Stimulated activated CD8-positive, alpha-beta memory T cell treated with anti-CD3 and anti-CD28 coated beads, Interleukin-15, amount 100 ng/mL, for 24 hours (primary cell): ENCODE data around the gene CIDEB.
"Not testable (repeated sequence)": the region's sequence is repeated elsewhere in the genome, so short reads cannot be mapped to it uniquely, and the experiment has no call there.

Experiments used
- DNase-seq: peaks from one replicate; pipeline ENCODE4 v3.0.0-alpha.2; 2020; ENCODE audit warnings: low read depth

The CIDEB gene

GRCh38 chr14:24332268-24332993 is 24.7 kb upstream of the CIDEB start:
- no peak for DNase-seq

- no peak for DNase-seq
These were observed 24.0 kb upstream of the CIDEB start for GRCh38 chr14:24331731-24332267.

- DNase-seq = no peak
These were observed 23.3 kb upstream of the CIDEB start for GRCh38 chr14:24330973-24331674.

- DNase-seq = no peak
These were observed 22.0 kb upstream of the CIDEB start for GRCh38 chr14:24329736-24330135.

- DNase-seq = no peak
These were observed 21.4 kb upstream of the CIDEB start for GRCh38 chr14:24329073-24329663.

GRCh38 chr14:24327914-24328313 is 20.1 kb upstream of the CIDEB start:
- DNase-seq = not testable (repeated sequence)

GRCh38 chr14:24327303-24327702 is 19.5 kb upstream of the CIDEB start:
- no peak for DNase-seq

GRCh38 chr14:24325963-24326362 is 18.2 kb upstream of the CIDEB start:
- DNase-seq = no peak

GRCh38 chr14:24325041-24325530 is 17.3 kb upstream of the CIDEB start:
- DNase-seq = no peak

- DNase-seq = no peak
These were observed 16.2 kb upstream of the CIDEB start for GRCh38 chr14:24324024-24324423.

GRCh38 chr14:24323341-24323740 is 15.6 kb upstream of the CIDEB start:
- DNase-seq = no peak

GRCh38 chr14:24322672-24323071 is 14.9 kb upstream of the CIDEB start:
- no peak for DNase-seq

- no peak for DNase-seq
These were observed 13.6 kb upstream of the CIDEB start for GRCh38 chr14:24321212-24321975.

GRCh38 chr14:24317141-24317928 is 9.6 kb upstream of the CIDEB start:
- DNase-seq = no peak

GRCh38 chr14:24316597-24316950 is 8.8 kb upstream of the CIDEB start:
- DNase-seq = no peak

- no peak for DNase-seq
These were observed 8.2 kb upstream of the CIDEB start for GRCh38 chr14:24315807-24316596.

GRCh38 chr14:24315243-24315806 is 7.5 kb upstream of the CIDEB start:
- DNase-seq = no peak

GRCh38 chr14:24314377-24315193 is 6.8 kb upstream of the CIDEB start:
- no peak for DNase-seq

- no peak for DNase-seq
These were observed 6.1 kb upstream of the CIDEB start for GRCh38 chr14:24313913-24314312.
